WTC11 (cell line): Measurements from ENCODE around the gene TRIOBP. TPM values are rescaled to one million over a fixed set of nuclear protein-coding genes. Genes with fewer than 3 reads are reported as not detected.

Source experiments
- ATAC-seq: fragments of 200-7000 bp; cut with Tn5 transposase; 2 replicates; pipeline ENCODE4 v1.10.0; 2021; ENCODE audit warnings: mild to moderate bottlenecking, moderate library complexity
- CTCF ChIA-PET: fragments of 300-600 bp; sonication (Branson Sonifier 250); formaldehyde crosslinking; loops from one replicate; lab custom pipeline; 2021; ENCODE audit warnings: antibody characterized with exemption; lab: Charles Lee
- POLR2A ChIA-PET: fragments of 350-600 bp; sonication (Branson Sonifier 250); formaldehyde crosslinking; loops from one replicate; lab custom pipeline; 2021; ENCODE audit warnings: antibody characterized with exemption; lab: Charles Lee
- DNase-seq: peaks from one replicate; pipeline ENCODE4 v3.0.0; 2021; ENCODE audit warnings: low spot score
- H3K27ac Mint-ChIP-seq: 2 replicates; pipeline ENCODE4 v1.8.0; 2021; ENCODE audit warnings: mixed read lengths
- H3K27me3 Mint-ChIP-seq: 2 replicates; pipeline ENCODE4 v1.8.0; 2021; ENCODE audit warnings: low read depth, mild to moderate bottlenecking, moderate library complexity, mixed read lengths
- H3K36me3 Mint-ChIP-seq: 2 replicates; pipeline ENCODE4 v1.8.0; 2021; ENCODE audit warnings: mixed read lengths
- H3K4me1 Mint-ChIP-seq: 2 replicates; pipeline ENCODE4 v1.8.0; 2022; ENCODE audit warnings: mixed read lengths
- H3K4me3 Mint-ChIP-seq: 2 replicates; pipeline ENCODE4 v1.8.0; 2021; ENCODE audit warnings: mild to moderate bottlenecking, moderate library complexity, mixed read lengths
- H3K9me3 Mint-ChIP-seq: 2 replicates; pipeline ENCODE4 v1.8.0; 2021; ENCODE audit warnings: mixed read lengths
- CREM ChIP-seq: sonication (generic); formaldehyde crosslinking; IDR thresholded peaks from 2 replicates; pipeline ENCODE4 v1.8.1; 2022; ENCODE audit warnings: mild to moderate bottlenecking, missing genetic modification reagents, moderate library complexity
- GABPB1 ChIP-seq: sonication (generic); formaldehyde crosslinking; IDR thresholded peaks from 2 replicates; pipeline ENCODE4 v1.8.1; 2023; ENCODE audit warnings: mild to moderate bottlenecking, missing genetic modification reagents
- HMGA2 ChIP-seq: fragments of 250-450 bp; sonication (Bioruptor Pico); IDR thresholded peaks from 2 replicates; pipeline ENCODE4 v1.4.0; 2021; ENCODE audit warnings: mild to moderate bottlenecking, moderate library complexity
- MYBL2 ChIP-seq: sonication (generic); formaldehyde crosslinking; IDR thresholded peaks from 2 replicates; pipeline ENCODE4 v1.8.1; 2023; ENCODE audit warnings: mild to moderate bottlenecking, moderate library complexity, missing genetic modification reagents
- NR3C1 ChIP-seq: sonication (generic); formaldehyde crosslinking; conservative IDR thresholded peaks from 2 replicates; pipeline ENCODE4 v1.8.1; 2023; ENCODE audit warnings: low read depth, mild to moderate bottlenecking, missing genetic modification reagents
- RELA ChIP-seq: sonication (generic); formaldehyde crosslinking; IDR thresholded peaks from 2 replicates; pipeline ENCODE4 v1.8.1; 2022; ENCODE audit warnings: missing genetic modification reagents, mild to moderate bottlenecking, borderline replicate concordance
- TP53 ChIP-seq: sonication (generic); formaldehyde crosslinking; IDR thresholded peaks from 2 replicates; pipeline ENCODE4 v1.8.1; 2023; ENCODE audit warnings: mild to moderate bottlenecking, missing genetic modification reagents
- ZNF317 ChIP-seq: sonication (generic); formaldehyde crosslinking; IDR thresholded peaks from 2 replicates; pipeline ENCODE4 v1.8.1; 2023; ENCODE audit warnings: low read depth, mild to moderate bottlenecking, moderate library complexity, missing genetic modification reagents, borderline replicate concordance
- ZNF423 ChIP-seq: fragments of 250-450 bp; sonication (Bioruptor Pico); IDR thresholded peaks from 2 replicates; pipeline ENCODE4 v2.1.2; 2022; ENCODE audit warnings: mild to moderate bottlenecking, moderate library complexity
- total RNA-seq: library from RNA; stranded (reverse); gene quantifications from 3 replicates; pipeline ENCODE4 v1.2.3, GENCODE V29; 2021
- TF ChIP-seq, protein P1 (sequence below): sonication (generic); formaldehyde crosslinking; IDR thresholded peaks from 2 replicates; pipeline ENCODE4 v1.8.0; 2022; ENCODE audit warnings: mild to moderate bottlenecking, missing genetic modification reagents
- TF ChIP-seq, protein P2 (sequence below): sonication (generic); formaldehyde crosslinking; IDR thresholded peaks from 2 replicates; pipeline ENCODE4 v1.8.1; 2023; ENCODE audit warnings: mild to moderate bottlenecking, missing genetic modification reagents, borderline replicate concordance
- TF ChIP-seq, protein P3 (sequence below): sonication (generic); formaldehyde crosslinking; IDR thresholded peaks from 2 replicates; pipeline ENCODE4 v1.8.0; 2023; ENCODE audit warnings: missing genetic modification reagents, mild to moderate bottlenecking, borderline replicate concordance
- TF ChIP-seq, protein P4 (sequence below): sonication (generic); formaldehyde crosslinking; IDR thresholded peaks from 2 replicates; pipeline ENCODE4 v1.8.1; 2023; ENCODE audit warnings: mild to moderate bottlenecking, moderate library complexity, missing genetic modification reagents
- TF ChIP-seq, protein P5 (sequence below): sonication (generic); formaldehyde crosslinking; IDR thresholded peaks from 2 replicates; pipeline ENCODE4 v1.8.1; 2023; ENCODE audit warnings: mild to moderate bottlenecking, missing genetic modification reagents
- TF ChIP-seq, protein P6 (sequence below): fragments of 250-450 bp; sonication (Bioruptor Pico); IDR thresholded peaks from 2 replicates; pipeline ENCODE4 v1.9.0; 2021; ENCODE audit warnings: moderate library complexity, mild to moderate bottlenecking, inconsistent platforms, borderline replicate concordance
- TF ChIP-seq, protein P7 (sequence below): sonication (generic); formaldehyde crosslinking; IDR thresholded peaks from 2 replicates; pipeline ENCODE4 v1.8.1; 2023; ENCODE audit warnings: mild to moderate bottlenecking, missing genetic modification reagents, moderate library complexity

The TRIOBP gene
- total RNA-seq, 1 experiment from 2014 or later: 54.0 TPM

DNA sequence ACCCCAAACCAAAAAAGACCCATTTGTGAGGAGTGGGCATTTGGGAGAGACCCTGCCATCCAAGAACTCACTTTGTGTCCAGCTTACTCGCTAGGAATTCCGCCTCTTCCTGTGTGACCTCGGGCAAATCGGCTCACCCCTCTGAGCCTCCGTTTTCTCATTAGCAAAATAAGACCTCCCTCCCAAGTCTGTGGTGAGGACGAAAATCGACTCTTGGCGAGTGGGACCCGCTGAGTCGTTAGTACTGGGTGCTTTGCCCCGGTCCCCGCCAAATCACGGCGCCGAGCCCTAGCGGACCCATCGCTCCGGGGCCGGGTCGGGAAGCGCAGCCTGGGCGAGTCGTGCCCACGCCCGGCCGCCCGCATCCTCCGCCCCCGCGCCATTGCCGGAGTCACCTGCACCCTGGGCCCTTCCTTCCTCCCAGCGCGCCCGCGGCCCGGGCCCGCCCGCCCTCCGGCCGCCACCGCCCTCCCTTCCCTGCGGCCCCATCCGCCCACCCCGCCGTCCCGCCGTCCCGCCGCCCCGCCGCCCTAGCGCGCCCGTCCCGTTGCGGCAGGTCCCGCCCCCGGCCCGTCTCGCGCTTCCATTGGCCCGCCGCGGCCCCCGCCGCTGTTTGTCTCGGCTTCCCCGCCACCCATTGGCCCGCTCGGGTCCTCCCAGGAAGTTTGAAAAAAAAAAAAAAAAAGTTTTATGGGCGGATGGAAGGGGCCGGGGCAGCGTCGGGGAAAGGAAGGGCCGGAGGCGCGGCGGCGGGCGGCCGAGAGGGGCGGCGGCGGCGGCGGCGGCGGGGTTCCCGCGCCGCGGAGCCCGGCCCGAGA is 48.9 kb downstream of the TRIOBP start (continued):
- TF ChIP-seq ZNF423 (CRISPR knock-in tag): no peak

DNA sequence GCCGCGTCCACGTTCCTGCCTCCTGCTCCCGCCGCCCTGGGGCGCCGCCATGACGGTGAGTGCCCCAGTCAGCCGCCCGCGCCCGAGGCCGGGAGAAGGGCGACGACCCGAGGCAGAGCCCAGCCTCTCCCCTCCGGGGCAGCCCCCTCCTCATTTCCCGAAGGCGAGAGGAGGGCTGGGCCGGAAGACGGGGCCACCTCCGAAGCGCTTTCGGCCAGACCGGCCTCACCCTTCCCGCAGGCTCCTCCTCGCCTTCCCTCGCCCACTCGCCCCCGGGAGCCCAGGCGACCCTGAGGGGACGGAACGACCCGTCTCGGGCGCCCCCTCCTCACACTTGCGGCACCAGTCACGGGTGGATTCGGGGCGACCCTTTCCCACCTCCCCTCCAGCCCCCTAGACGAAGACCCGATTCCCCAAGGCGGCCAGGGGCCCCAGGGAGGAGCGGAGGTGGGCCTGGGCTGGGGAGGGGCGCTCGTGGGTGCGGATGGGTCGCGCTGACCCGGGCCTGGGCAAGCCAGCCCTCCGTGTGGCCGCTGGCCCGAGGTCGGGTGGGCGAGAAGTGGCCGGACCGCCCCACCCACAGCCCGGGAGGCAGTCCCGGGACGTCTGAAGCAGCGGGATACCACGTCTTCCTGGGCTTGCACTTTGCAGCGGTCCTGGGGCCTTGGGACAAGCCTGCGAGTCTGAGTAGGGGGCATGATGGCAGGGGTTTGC is 49.7 kb downstream of the TRIOBP start:
- peak; percentile 45 for DNase-seq
- TF ChIP-seq, protein P1, sequence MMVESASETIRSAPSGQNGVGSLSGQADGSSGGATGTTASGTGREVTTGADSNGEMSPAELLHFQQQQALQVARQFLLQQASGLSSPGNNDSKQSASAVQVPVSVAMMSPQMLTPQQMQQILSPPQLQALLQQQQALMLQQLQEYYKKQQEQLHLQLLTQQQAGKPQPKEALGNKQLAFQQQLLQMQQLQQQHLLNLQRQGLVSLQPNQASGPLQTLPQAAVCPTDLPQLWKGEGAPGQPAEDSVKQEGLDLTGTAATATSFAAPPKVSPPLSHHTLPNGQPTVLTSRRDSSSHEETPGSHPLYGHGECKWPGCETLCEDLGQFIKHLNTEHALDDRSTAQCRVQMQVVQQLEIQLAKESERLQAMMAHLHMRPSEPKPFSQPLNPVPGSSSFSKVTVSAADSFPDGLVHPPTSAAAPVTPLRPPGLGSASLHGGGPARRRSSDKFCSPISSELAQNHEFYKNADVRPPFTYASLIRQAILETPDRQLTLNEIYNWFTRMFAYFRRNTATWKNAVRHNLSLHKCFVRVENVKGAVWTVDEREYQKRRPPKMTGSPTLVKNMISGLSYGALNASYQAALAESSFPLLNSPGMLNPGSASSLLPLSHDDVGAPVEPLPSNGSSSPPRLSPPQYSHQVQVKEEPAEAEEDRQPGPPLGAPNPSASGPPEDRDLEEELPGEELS (CRISPR knock-in tag): 0 out of 2 replicates have a peak, but pooled peaks have one; percentile 22
- TF ChIP-seq MYBL2 (CRISPR knock-in tag): no peak
- TF ChIP-seq, protein P2, sequence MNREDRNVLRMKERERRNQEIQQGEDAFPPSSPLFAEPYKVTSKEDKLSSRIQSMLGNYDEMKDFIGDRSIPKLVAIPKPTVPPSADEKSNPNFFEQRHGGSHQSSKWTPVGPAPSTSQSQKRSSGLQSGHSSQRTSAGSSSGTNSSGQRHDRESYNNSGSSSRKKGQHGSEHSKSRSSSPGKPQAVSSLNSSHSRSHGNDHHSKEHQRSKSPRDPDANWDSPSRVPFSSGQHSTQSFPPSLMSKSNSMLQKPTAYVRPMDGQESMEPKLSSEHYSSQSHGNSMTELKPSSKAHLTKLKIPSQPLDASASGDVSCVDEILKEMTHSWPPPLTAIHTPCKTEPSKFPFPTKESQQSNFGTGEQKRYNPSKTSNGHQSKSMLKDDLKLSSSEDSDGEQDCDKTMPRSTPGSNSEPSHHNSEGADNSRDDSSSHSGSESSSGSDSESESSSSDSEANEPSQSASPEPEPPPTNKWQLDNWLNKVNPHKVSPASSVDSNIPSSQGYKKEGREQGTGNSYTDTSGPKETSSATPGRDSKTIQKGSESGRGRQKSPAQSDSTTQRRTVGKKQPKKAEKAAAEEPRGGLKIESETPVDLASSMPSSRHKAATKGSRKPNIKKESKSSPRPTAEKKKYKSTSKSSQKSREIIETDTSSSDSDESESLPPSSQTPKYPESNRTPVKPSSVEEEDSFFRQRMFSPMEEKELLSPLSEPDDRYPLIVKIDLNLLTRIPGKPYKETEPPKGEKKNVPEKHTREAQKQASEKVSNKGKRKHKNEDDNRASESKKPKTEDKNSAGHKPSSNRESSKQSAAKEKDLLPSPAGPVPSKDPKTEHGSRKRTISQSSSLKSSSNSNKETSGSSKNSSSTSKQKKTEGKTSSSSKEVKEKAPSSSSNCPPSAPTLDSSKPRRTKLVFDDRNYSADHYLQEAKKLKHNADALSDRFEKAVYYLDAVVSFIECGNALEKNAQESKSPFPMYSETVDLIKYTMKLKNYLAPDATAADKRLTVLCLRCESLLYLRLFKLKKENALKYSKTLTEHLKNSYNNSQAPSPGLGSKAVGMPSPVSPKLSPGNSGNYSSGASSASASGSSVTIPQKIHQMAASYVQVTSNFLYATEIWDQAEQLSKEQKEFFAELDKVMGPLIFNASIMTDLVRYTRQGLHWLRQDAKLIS (CRISPR knock-in tag): no peak
- TF ChIP-seq, protein P3, sequence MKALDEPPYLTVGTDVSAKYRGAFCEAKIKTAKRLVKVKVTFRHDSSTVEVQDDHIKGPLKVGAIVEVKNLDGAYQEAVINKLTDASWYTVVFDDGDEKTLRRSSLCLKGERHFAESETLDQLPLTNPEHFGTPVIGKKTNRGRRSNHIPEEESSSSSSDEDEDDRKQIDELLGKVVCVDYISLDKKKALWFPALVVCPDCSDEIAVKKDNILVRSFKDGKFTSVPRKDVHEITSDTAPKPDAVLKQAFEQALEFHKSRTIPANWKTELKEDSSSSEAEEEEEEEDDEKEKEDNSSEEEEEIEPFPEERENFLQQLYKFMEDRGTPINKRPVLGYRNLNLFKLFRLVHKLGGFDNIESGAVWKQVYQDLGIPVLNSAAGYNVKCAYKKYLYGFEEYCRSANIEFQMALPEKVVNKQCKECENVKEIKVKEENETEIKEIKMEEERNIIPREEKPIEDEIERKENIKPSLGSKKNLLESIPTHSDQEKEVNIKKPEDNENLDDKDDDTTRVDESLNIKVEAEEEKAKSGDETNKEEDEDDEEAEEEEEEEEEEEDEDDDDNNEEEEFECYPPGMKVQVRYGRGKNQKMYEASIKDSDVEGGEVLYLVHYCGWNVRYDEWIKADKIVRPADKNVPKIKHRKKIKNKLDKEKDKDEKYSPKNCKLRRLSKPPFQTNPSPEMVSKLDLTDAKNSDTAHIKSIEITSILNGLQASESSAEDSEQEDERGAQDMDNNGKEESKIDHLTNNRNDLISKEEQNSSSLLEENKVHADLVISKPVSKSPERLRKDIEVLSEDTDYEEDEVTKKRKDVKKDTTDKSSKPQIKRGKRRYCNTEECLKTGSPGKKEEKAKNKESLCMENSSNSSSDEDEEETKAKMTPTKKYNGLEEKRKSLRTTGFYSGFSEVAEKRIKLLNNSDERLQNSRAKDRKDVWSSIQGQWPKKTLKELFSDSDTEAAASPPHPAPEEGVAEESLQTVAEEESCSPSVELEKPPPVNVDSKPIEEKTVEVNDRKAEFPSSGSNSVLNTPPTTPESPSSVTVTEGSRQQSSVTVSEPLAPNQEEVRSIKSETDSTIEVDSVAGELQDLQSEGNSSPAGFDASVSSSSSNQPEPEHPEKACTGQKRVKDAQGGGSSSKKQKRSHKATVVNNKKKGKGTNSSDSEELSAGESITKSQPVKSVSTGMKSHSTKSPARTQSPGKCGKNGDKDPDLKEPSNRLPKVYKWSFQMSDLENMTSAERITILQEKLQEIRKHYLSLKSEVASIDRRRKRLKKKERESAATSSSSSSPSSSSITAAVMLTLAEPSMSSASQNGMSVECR (CRISPR knock-in tag): peak; percentile 47; the same call in 1 of the 2 replicates
- TF ChIP-seq, protein P4, sequence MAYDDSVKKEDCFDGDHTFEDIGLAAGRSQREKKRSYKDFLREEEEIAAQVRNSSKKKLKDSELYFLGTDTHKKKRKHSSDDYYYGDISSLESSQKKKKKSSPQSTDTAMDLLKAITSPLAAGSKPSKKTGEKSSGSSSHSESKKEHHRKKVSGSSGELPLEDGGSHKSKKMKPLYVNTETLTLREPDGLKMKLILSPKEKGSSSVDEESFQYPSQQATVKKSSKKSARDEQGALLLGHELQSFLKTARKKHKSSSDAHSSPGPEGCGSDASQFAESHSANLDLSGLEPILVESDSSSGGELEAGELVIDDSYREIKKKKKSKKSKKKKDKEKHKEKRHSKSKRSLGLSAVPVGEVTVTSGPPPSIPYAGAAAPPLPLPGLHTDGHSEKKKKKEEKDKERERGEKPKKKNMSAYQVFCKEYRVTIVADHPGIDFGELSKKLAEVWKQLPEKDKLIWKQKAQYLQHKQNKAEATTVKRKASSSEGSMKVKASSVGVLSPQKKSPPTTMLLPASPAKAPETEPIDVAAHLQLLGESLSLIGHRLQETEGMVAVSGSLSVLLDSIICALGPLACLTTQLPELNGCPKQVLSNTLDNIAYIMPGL: peak; percentile 55
- TF ChIP-seq TP53 (CRISPR knock-in tag): peak; percentile 85; the same call in 1 of the 2 replicates
- TF ChIP-seq, protein P5, sequence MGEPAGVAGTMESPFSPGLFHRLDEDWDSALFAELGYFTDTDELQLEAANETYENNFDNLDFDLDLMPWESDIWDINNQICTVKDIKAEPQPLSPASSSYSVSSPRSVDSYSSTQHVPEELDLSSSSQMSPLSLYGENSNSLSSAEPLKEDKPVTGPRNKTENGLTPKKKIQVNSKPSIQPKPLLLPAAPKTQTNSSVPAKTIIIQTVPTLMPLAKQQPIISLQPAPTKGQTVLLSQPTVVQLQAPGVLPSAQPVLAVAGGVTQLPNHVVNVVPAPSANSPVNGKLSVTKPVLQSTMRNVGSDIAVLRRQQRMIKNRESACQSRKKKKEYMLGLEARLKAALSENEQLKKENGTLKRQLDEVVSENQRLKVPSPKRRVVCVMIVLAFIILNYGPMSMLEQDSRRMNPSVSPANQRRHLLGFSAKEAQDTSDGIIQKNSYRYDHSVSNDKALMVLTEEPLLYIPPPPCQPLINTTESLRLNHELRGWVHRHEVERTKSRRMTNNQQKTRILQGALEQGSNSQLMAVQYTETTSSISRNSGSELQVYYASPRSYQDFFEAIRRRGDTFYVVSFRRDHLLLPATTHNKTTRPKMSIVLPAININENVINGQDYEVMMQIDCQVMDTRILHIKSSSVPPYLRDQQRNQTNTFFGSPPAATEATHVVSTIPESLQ (CRISPR knock-in tag): no peak
- no peak for TF ChIP-seq HMGA2 (CRISPR knock-in tag)
- no peak for TF ChIP-seq NR3C1 (CRISPR knock-in tag)
- TF ChIP-seq CREM (CRISPR knock-in tag): 0 out of 2 replicates have a peak, but pooled peaks have one; percentile 41
- 0 out of 2 replicates have a peak, but pooled peaks have one; percentile 16 for TF ChIP-seq RELA (CRISPR knock-in tag)
- TF ChIP-seq GABPB1 (CRISPR knock-in tag): 0 out of 2 replicates have a peak, but pooled peaks have one; percentile 21
- TF ChIP-seq, protein P6, sequence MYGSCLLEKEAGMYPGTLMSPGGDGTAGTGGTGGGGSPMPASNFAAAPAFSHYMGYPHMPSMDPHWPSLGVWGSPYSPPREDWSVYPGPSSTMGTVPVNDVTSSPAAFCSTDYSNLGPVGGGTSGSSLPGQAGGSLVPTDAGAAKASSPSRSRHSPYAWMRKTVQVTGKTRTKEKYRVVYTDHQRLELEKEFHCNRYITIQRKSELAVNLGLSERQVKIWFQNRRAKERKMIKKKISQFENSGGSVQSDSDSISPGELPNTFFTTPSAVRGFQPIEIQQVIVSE: no peak
- TF ChIP-seq, protein P7, sequence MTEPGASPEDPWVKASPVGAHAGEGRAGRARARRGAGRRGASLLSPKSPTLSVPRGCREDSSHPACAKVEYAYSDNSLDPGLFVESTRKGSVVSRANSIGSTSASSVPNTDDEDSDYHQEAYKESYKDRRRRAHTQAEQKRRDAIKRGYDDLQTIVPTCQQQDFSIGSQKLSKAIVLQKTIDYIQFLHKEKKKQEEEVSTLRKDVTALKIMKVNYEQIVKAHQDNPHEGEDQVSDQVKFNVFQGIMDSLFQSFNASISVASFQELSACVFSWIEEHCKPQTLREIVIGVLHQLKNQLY: 0 out of 2 replicates have a peak, but pooled peaks have one; percentile 76
- TF ChIP-seq ZNF317 (CRISPR knock-in tag): 0 out of 2 replicates have a peak, but pooled peaks have one; percentile 33

More for the DNA sequence above, 49.7 kb downstream of the TRIOBP start:
- Mint-ChIP-seq H3K4me1 (peaks cover 18% of the 10 kb centered on the region), H3K27ac (no peak overlapping the region), H3K36me3 (no peaks in the 10 kb centered on the region; the same call in 1 of the 2 replicates), H3K4me3 (peak overlapping the region; percentile 78), H3K27me3 (peaks cover 43% of the 10 kb centered on the region), H3K9me3 (no peaks in the 10 kb centered on the region)
- POLR2A ChIA-PET: interaction anchor here (1.2 kb wide), 1 partner anchor 12 kb away, joined by 4 read pairs; no protein-coding TSS in a partner anchor
- peak; percentile 33 for ATAC-seq
- CTCF ChIA-PET: interaction anchor here (0.9 to 4.5 kb wide), 3 partner anchors 35 to 140 kb away, joined by 3 to 24 read pairs (median 4); no protein-coding TSS in a partner anchor
